HEK293 (cell line): ENCODE results near the gene SLC6A1.
A peak's percentile ranks its signal among the peaks of the same experiment; 100 is the strongest.

Experiments used
- CTCF ChIA-PET: fragments of 350-600 bp; formaldehyde crosslinking; extraction: SDS; loops from one replicate; lab custom pipeline; 2021; ENCODE audit warnings: antibody characterized with exemption; lab: Yijun Ruan, JAX
- POLR2A ChIA-PET: fragments of 300-600 bp; formaldehyde crosslinking; extraction: SDS; loops from one replicate; lab custom pipeline; 2020; ENCODE audit warnings: antibody characterized with exemption, inconsistent platforms; lab: Yijun Ruan, JAX
- H3K27ac ChIP-seq: fragments of 200-500 bp; sonication (Bioruptor generic); 2 replicates; pipeline ENCODE4 v1.5.1; 2014; ENCODE audit warnings: low read depth, low read length, control low read depth, inconsistent platforms; ENCODE audit errors: extremely low read depth
- H3K36me3 ChIP-seq, 2 experiments: fragments of 200-500 bp in 1 of 2; sonication (Bioruptor generic) in 1 of 2; 1 replicate in 1 of 2; 2 replicates in 1 of 2; pipeline ENCODE4 v1.5.1; 2014 to 2017; ENCODE audit warnings: inconsistent platforms in 2 of 2, low read length in 2 of 2; ENCODE audit not compliant: control insufficient read depth in 2 of 2, insufficient read depth in 1 of 2
- H3K4me1 ChIP-seq: fragments of 200-500 bp; sonication (Bioruptor generic); 2 replicates; pipeline ENCODE4 v1.5.1; 2014; ENCODE audit warnings: mild to moderate bottlenecking, low read length, inconsistent platforms; ENCODE audit not compliant: control insufficient read depth, insufficient read depth
- H3K4me3 ChIP-seq: 2 replicates; pipeline ENCODE4 v1.5.1; 2011; ENCODE audit warnings: low read depth, mild to moderate bottlenecking, control low read depth, low read length, moderate library complexity
- H3K9me3 ChIP-seq: fragments of 200-500 bp; sonication (Bioruptor generic); 2 replicates; pipeline ENCODE4 v1.5.1; 2014; ENCODE audit warnings: low read depth, low read length, inconsistent platforms; ENCODE audit not compliant: control insufficient read depth, insufficient read depth
- AEBP2 ChIP-seq: fragments of 450-650 bp; formaldehyde crosslinking; IDR thresholded peaks from 2 replicates; pipeline ENCODE4 v1.5.1; 2016; ENCODE audit warnings: missing biosample characterization, missing genetic modification characterization, borderline replicate concordance
- GLIS2 ChIP-seq: fragments of 450-650 bp; formaldehyde crosslinking; IDR thresholded peaks from 2 replicates; pipeline ENCODE4 v1.5.1; 2016; ENCODE audit warnings: missing biosample characterization, missing genetic modification characterization
- HOXC10 ChIP-seq: sonication (generic); formaldehyde crosslinking; IDR thresholded peaks from 2 replicates; pipeline ENCODE4 v1.8.1; 2023; ENCODE audit warnings: mild to moderate bottlenecking, missing genetic modification reagents
- SCRT2 ChIP-seq: fragments of 450-650 bp; formaldehyde crosslinking; IDR thresholded peaks from 2 replicates; pipeline ENCODE4 v1.5.1; 2016; ENCODE audit warnings: missing biosample characterization, missing genetic modification characterization
- ZBTB21 ChIP-seq: fragments of 450-650 bp; formaldehyde crosslinking; IDR thresholded peaks from 2 replicates; pipeline ENCODE4 v1.5.1; 2017; ENCODE audit warnings: missing biosample characterization, missing genetic modification characterization
- ZFP37 ChIP-seq: fragments of 450-650 bp; formaldehyde crosslinking; IDR thresholded peaks from 2 replicates; pipeline ENCODE4 v1.5.1; 2016; ENCODE audit warnings: missing biosample characterization, missing genetic modification characterization
- ZNF114 ChIP-seq: fragments of 450-650 bp; formaldehyde crosslinking; IDR thresholded peaks from 2 replicates; pipeline ENCODE4 v1.5.0; 2017; ENCODE audit warnings: missing biosample characterization, missing genetic modification characterization
- ZNF133 ChIP-seq: fragments of 450-650 bp; formaldehyde crosslinking; IDR thresholded peaks from 2 replicates; pipeline ENCODE4 v1.5.1; 2016; ENCODE audit warnings: missing biosample characterization, missing genetic modification characterization
- ZNF23 ChIP-seq: fragments of 450-650 bp; formaldehyde crosslinking; IDR thresholded peaks from 2 replicates; pipeline ENCODE4 v1.5.1; 2016; ENCODE audit warnings: missing biosample characterization, missing genetic modification characterization, borderline replicate concordance
- ZNF366 ChIP-seq: fragments of 450-650 bp; formaldehyde crosslinking; conservative IDR thresholded peaks from 2 replicates; pipeline ENCODE4 v1.5.1; 2016; ENCODE audit warnings: missing biosample characterization, missing genetic modification characterization
- ZNF37A ChIP-seq: fragments of 450-650 bp; IDR thresholded peaks from 2 replicates; pipeline ENCODE4 v1.5.1; 2018; ENCODE audit warnings: missing biosample characterization, missing genetic modification characterization
- ZNF555 ChIP-seq: fragments of 450-650 bp; formaldehyde crosslinking; conservative IDR thresholded peaks from 2 replicates; pipeline ENCODE4 v1.5.1; 2017; ENCODE audit warnings: missing biosample characterization, mild to moderate bottlenecking, missing genetic modification characterization, inconsistent platforms
- ZNF596 ChIP-seq: fragments of 450-650 bp; IDR thresholded peaks from 2 replicates; pipeline ENCODE4 v1.5.0; 2018; ENCODE audit warnings: missing biosample characterization, mild to moderate bottlenecking, missing genetic modification characterization, moderate library complexity
- ZNF626 ChIP-seq: fragments of 450-650 bp; sonication (Bioruptor Pico); formaldehyde crosslinking; IDR thresholded peaks from 2 replicates; pipeline ENCODE4 v1.5.1; 2018; ENCODE audit warnings: missing biosample characterization, missing genetic modification characterization, inconsistent platforms
- ZNF664 ChIP-seq: fragments of 450-650 bp; formaldehyde crosslinking; IDR thresholded peaks from 2 replicates; pipeline ENCODE4 v1.5.1; 2016; ENCODE audit warnings: missing biosample characterization, missing genetic modification characterization
- ZNF692 ChIP-seq: fragments of 450-650 bp; formaldehyde crosslinking; IDR thresholded peaks from 2 replicates; pipeline ENCODE4 v1.5.1; 2016; ENCODE audit warnings: missing biosample characterization, missing genetic modification characterization
- ZNF792 ChIP-seq: fragments of 450-650 bp; formaldehyde crosslinking; IDR thresholded peaks from 2 replicates; pipeline ENCODE4 v1.5.1; 2016; ENCODE audit warnings: missing biosample characterization, missing genetic modification characterization
- ZNF843 ChIP-seq: fragments of 450-650 bp; formaldehyde crosslinking; IDR thresholded peaks from 2 replicates; pipeline ENCODE4 v1.5.1; 2016; ENCODE audit warnings: missing biosample characterization, missing genetic modification characterization
- ZXDB ChIP-seq: fragments of 450-650 bp; formaldehyde crosslinking; IDR thresholded peaks from 2 replicates; pipeline ENCODE4 v1.5.1; 2016; ENCODE audit warnings: missing biosample characterization, missing genetic modification characterization
- TF ChIP-seq, protein P1 (sequence below): fragments of 450-650 bp; formaldehyde crosslinking; IDR thresholded peaks from 2 replicates; pipeline ENCODE4; 2016; ENCODE audit warnings: missing biosample characterization, missing genetic modification characterization
- TF ChIP-seq, protein P2 (sequence below): fragments of 450-650 bp; formaldehyde crosslinking; IDR thresholded peaks from 2 replicates; pipeline ENCODE4 v1.5.1; 2016; ENCODE audit warnings: missing biosample characterization, missing genetic modification characterization, borderline replicate concordance

Gene SLC6A1

GRCh38 chr3:10981031-10981430 lies 11.5 kb upstream of the SLC6A1 start:
- H3K36me3 ChIP-seq = no peaks in the 10 kb centered on the region
- POLR2A ChIA-PET = no interaction called here
- H3K27ac ChIP-seq = no peak overlapping the region
- CTCF ChIA-PET = interaction anchor here (0.6 to 2.4 kb wide), 5 partner anchors 13 to 1356 kb away, joined by 3 to 11 read pairs (median 3); no protein-coding TSS in a partner anchor
- TF ChIP-seq ZNF555 (no peak), ZNF37A (peak; percentile 93)
- peaks cover 2% of the 10 kb centered on the region; the same call in 1 of the 2 replicates for H3K4me1 ChIP-seq
- H3K4me3 ChIP-seq = no peak overlapping the region
- no peaks in the 10 kb centered on the region for H3K9me3 ChIP-seq

DNA sequence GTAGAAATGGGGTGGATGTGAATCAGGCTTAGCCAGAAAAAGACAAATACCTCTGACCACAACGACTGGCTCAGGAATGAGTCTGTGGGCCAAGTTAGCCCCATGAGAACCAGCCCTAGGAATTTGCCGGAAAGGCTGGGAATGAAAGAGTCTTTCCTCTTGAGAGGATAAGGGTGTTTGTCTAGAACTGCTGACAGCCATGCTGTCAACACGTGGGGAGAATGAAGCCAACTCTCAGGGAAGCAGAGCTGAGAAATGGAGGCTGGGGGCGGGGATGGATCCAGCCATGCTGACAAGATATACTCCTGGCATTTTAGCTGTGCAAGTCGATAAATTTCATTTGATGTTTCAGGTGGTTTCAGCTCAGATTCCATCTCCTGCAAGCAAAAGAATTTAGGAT lies 10.6 kb upstream of the SLC6A1 start:
- no peaks in the 10 kb centered on the region for H3K36me3 ChIP-seq

More for the DNA sequence above, 10.6 kb upstream of the SLC6A1 start:
- ChIA-PET CTCF (interaction anchor here (0.6 to 2.4 kb wide), 16 partner anchors 8 to 876 kb away, joined by 3 to 23 read pairs (median 6); partner anchors contain the start of gene SLC6A1), POLR2A (no interaction called here)
- TF ChIP-seq, protein P1, sequence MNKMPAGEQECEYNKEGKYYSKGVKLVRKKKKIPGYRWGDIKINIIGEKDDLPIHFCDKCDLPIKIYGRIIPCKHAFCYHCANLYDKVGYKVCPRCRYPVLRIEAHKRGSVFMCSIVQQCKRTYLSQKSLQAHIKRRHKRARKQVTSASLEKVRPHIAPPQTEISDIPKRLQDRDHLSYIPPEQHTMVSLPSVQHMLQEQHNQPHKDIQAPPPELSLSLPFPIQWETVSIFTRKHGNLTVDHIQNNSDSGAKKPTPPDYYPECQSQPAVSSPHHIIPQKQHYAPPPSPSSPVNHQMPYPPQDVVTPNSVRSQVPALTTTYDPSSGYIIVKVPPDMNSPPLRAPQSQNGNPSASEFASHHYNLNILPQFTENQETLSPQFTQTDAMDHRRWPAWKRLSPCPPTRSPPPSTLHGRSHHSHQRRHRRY (tag by site-specific recombination) = no peak
- no peak for TF ChIP-seq ZNF366
- no peak for TF ChIP-seq ZBTB21 (tag by site-specific recombination)
- TF ChIP-seq ZNF133 (tag by site-specific recombination) = no peak
- no peak for TF ChIP-seq ZNF626 (tag by site-specific recombination)
- TF ChIP-seq AEBP2 (tag by site-specific recombination) = no peak
- no peak for TF ChIP-seq ZNF792
- TF ChIP-seq HOXC10 (CRISPR knock-in tag) = no peak
- no peak for TF ChIP-seq ZNF692 (tag by site-specific recombination)
- no peak for TF ChIP-seq ZFP37 (tag by site-specific recombination)
- no peak for TF ChIP-seq ZNF596 (tag by site-specific recombination)
- TF ChIP-seq GLIS2 = no peak
- TF ChIP-seq SCRT2 (tag by site-specific recombination) = no peak
- no peak for TF ChIP-seq ZNF114 (tag by site-specific recombination)
- no peak for TF ChIP-seq ZNF843
- TF ChIP-seq, protein P2, sequence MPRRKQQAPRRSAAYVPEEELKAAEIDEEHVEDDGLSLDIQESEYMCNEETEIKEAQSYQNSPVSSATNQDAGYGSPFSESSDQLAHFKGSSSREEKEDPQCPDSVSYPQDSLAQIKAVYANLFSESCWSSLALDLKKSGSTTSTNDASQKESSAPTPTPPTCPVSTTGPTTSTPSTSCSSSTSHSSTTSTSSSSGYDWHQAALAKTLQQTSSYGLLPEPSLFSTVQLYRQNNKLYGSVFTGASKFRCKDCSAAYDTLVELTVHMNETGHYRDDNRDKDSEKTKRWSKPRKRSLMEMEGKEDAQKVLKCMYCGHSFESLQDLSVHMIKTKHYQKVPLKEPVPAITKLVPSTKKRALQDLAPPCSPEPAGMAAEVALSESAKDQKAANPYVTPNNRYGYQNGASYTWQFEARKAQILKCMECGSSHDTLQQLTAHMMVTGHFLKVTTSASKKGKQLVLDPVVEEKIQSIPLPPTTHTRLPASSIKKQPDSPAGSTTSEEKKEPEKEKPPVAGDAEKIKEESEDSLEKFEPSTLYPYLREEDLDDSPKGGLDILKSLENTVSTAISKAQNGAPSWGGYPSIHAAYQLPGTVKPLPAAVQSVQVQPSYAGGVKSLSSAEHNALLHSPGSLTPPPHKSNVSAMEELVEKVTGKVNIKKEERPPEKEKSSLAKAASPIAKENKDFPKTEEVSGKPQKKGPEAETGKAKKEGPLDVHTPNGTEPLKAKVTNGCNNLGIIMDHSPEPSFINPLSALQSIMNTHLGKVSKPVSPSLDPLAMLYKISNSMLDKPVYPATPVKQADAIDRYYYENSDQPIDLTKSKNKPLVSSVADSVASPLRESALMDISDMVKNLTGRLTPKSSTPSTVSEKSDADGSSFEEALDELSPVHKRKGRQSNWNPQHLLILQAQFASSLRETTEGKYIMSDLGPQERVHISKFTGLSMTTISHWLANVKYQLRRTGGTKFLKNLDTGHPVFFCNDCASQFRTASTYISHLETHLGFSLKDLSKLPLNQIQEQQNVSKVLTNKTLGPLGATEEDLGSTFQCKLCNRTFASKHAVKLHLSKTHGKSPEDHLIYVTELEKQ (tag by site-specific recombination) = no peak
- no peak for TF ChIP-seq ZXDB (tag by site-specific recombination)
- TF ChIP-seq ZNF23 (tag by site-specific recombination) = no peak
- TF ChIP-seq ZNF664 (tag by site-specific recombination) = no peak
- Histone ChIP-seq H3K27ac (no peak overlapping the region), H3K9me3 (no peaks in the 10 kb centered on the region), H3K4me3 (no peak overlapping the region), H3K4me1 (peaks cover 2% of the 10 kb centered on the region; the same call in 1 of the 2 replicates)
